Prostate gland (tissue), 2 donors: Measurements from ENCODE around the gene PDGFA.

Source experiments
- POLR2AphosphoS5 ChIP-seq: sonication (generic); formaldehyde crosslinking; IDR thresholded peaks from one replicate; pipeline ENCODE4 v1.6.1; 2017; ENCODE audit warnings: antibody characterized with exemption
- TF ChIP-seq, protein P1 (sequence below), 4 experiments: fragments of 200-600 bp in 2 of 4; fragments of 450-650 bp in 2 of 4; sonication (generic) in 2 of 4; IDR thresholded peaks; 1 replicate in 3 of 4; 2 replicates in 1 of 4; pipeline ENCODE4 v1.5.1; 2016 to 2019; ENCODE audit warnings: antibody characterized with exemption in 4 of 4, mild to moderate bottlenecking in 2 of 4, moderate library complexity in 2 of 4

DNA sequence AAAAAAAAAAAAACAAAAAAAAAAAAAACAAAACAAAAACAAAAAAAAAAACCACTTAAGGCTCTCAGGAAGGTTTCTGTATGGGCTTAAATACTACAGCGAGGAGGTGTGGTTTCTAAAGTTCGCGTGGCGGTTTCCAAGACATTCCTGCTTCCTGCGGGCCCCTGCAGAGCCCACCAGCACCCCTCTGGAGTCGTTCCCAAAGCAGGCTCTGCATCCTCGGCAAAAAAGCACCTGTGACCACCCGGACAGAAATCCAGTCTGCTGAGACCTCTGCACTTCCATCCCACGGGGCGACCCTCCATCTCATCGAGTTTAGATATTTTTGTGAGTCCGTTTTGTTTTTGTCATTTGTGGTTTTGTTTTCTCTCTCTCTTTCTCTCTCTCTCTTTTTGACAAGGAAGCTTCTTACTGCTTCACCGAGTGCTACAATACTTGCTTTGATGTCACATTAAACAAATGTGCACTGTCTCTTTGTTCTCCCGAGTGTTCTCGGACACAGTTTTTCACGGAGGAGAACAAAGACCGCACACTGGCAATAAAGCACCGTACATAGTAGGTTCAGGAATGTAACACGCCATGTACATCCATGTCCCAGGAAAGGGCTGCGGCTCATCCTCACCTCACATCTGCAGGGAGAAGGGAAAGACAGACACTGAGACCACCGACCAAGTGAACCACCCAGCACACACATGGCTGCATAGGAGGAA lies 21.5 kb downstream of the PDGFA start:
- TF ChIP-seq, protein P1, sequence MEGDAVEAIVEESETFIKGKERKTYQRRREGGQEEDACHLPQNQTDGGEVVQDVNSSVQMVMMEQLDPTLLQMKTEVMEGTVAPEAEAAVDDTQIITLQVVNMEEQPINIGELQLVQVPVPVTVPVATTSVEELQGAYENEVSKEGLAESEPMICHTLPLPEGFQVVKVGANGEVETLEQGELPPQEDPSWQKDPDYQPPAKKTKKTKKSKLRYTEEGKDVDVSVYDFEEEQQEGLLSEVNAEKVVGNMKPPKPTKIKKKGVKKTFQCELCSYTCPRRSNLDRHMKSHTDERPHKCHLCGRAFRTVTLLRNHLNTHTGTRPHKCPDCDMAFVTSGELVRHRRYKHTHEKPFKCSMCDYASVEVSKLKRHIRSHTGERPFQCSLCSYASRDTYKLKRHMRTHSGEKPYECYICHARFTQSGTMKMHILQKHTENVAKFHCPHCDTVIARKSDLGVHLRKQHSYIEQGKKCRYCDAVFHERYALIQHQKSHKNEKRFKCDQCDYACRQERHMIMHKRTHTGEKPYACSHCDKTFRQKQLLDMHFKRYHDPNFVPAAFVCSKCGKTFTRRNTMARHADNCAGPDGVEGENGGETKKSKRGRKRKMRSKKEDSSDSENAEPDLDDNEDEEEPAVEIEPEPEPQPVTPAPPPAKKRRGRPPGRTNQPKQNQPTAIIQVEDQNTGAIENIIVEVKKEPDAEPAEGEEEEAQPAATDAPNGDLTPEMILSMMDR (IDR thresholded peaks at IDR 0.05), result no peak
- no peak for TF ChIP-seq POLR2AphosphoS5
